Adrenal gland (tissue), 5 donors: ENCODE measurements around the gene PRSS58.

Source experiments
- POLR2A ChIP-seq, 2 donors: fragments of 450-650 bp; IDR thresholded peaks; one replicate each; pipeline ENCODE4 v1.6.1; 2017; ENCODE audit warnings: antibody characterized with exemption in 2 of 2, mild to moderate bottlenecking in 2 of 2, moderate library complexity in 1 of 2
- TF ChIP-seq, protein P1 (sequence below), 6 experiments: fragments of 450-650 bp in 4 of 6; fragments of 200-600 bp in 2 of 6; sonication (generic) in 1 of 6; IDR thresholded peaks; 1 replicate in 5 of 6; 2 replicates in 1 of 6; pipeline versions ENCODE4 v1.5.1 to v1.8.0; 2016 to 2021; ENCODE audit warnings: antibody characterized with exemption in 6 of 6, mild to moderate bottlenecking in 2 of 6, moderate library complexity in 1 of 6
- donor health status: DM: no; HTN: no; CAD: no.

DNA sequence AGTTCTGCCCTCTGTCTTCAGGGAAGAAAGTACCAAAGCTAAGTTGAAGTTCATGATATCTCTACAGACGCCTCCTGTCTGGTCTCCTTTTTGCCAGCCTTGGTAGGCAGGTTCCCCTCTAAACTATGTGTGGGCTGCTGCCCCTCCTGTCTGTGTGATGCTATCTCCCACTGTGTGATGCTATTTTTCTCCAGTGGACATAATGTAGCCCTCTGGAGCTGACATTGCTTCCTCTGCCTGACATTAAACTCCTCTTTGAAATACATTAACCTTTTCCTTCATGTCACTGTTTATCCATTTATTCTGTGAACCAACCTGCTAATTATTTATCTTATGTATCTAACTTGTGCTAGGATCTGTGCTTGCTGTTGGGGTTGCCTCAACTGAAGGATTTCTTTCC, at the start of gene PRSS58:
- TF ChIP-seq, protein P1, sequence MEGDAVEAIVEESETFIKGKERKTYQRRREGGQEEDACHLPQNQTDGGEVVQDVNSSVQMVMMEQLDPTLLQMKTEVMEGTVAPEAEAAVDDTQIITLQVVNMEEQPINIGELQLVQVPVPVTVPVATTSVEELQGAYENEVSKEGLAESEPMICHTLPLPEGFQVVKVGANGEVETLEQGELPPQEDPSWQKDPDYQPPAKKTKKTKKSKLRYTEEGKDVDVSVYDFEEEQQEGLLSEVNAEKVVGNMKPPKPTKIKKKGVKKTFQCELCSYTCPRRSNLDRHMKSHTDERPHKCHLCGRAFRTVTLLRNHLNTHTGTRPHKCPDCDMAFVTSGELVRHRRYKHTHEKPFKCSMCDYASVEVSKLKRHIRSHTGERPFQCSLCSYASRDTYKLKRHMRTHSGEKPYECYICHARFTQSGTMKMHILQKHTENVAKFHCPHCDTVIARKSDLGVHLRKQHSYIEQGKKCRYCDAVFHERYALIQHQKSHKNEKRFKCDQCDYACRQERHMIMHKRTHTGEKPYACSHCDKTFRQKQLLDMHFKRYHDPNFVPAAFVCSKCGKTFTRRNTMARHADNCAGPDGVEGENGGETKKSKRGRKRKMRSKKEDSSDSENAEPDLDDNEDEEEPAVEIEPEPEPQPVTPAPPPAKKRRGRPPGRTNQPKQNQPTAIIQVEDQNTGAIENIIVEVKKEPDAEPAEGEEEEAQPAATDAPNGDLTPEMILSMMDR (IDR thresholded peaks at IDR 0.05): no peak
- no peak for TF ChIP-seq POLR2A (IDR thresholded peaks at IDR 0.05)
